GM21515 (cell line): ENCODE measurements around the gene GHR.

Experiments
- ATAC-seq: cut with Tn5 transposase; IDR thresholded peaks from one replicate; pipeline ENCODE4 v1.9.1; 2021; ENCODE audit not compliant: unreplicated experiment

Gene GHR

DNA sequence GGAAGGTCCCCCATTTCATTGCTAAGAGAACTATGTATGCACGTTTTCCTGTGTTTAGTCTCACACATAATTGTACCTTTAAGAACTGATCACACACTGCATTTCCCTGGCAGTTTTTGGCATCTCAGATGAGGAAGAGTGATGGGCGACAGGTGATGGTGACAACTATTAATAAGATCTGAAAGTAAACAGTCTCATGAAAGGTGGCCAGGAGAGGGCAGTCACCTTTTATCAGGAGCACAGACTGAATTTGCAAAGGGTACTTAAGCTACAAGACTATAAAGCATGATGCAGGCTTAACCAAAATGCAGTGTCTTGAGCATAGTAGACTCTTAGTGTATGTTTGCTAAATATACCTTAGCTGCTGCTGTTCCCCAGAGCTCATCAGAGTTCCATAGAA lies 91.5 kb downstream of the GHR start:
- ATAC-seq, result no peak

DNA sequence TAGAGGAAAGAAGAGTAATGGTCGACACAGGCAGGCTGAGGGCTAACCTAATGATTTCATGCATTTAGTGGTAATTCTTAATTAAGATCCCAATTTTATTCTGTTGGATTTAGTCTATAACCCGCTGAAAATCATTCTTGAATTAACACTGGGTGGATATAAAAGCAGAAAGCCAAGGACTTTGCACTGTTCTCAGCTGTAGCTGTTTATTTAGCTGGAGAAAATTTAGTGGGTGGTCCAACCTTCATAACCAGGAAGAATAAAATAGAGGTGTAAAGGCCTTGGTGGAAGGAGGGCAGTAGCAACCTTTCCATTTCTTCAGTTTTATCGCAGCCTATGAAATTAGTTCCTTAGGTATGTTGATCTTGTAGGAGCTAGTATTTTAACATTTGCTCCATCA lies 92.3 kb downstream of the GHR start:
- no peak for ATAC-seq

DNA sequence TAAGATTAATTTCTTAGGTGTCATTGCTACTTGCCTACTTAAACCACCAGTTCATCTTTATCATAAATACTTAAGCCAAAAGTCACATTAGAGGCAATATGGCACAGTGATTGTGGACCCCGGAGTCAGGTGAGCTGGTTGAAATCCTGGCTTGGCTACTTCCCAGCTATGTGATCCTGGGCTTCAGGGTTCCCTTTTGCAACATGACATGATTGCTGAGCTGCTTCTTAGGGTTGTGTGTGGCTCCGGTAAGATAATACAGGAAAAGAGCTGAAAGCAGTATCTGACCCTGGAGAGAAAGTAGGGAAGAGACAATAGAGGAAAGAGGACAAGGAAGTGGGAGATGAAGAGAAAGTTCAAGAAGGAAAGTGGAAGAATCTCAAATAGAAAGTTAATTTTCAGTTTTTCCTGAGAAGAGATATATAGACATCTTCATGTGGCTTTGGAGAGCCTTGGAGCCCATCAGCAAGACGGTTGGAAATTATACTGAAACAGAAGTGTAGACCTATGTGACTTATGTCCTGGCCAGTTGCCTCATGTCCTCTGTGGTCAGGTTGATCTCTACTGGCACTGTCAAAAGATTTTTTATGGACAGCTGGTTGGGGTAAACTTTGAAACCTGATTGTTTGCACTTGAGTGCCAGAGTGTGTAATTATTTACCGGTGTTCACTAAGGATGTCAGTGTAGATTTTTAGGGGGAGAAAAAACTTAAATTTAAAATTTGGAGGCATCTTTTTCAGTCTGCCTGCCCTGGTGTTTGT lies 93.2 kb downstream of the GHR start:
- ATAC-seq, result no peak

DNA sequence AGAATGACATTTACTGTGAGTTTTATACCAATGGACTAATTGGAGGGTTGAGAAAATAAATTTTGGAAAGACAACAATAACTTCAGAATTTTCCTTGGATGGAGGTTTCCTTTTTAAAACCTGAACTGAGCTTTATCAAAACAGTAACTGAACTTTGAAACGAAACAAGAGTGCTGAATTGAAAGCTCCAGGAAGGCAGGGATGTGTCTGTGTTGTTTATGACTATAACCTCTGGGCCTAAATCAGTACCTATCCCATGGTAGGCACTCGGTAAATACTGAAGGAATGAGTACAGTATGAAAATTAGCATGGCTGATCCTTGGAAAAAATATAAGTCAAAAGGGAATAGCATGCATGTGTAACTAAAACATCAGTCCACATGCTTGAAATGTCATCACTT lies 93.9 kb downstream of the GHR start:
- no peak for ATAC-seq

DNA sequence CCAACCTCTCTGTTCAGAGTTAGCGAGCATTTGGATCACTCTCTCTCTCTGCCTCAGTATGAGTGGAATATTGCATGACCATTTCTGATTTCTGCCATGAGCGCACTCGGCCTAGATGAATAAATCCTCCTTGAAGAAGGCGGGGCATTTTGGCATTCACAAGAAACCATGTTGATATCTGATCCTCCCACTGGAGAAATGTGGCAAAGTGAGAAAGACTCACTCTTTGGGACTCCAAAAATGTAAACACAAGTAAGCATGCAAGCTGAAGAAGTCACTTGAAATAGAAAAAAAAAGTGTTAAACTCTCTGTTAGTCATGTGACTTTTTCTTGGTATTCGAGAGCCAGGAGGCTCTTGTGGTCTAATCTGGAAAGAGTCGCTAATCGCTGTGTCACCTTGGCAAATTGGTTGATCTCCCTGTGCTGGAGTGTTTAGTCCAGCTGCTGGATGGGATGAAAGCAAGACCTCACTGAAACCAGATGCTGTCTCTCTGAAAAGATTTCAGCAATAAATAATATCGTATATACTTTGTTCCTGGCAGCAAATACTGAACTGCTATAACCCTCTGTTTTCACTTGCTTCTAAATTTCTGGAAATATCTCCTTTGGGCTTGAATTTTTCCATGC lies 95.5 kb downstream of the GHR start:
- ATAC-seq, result no peak

DNA sequence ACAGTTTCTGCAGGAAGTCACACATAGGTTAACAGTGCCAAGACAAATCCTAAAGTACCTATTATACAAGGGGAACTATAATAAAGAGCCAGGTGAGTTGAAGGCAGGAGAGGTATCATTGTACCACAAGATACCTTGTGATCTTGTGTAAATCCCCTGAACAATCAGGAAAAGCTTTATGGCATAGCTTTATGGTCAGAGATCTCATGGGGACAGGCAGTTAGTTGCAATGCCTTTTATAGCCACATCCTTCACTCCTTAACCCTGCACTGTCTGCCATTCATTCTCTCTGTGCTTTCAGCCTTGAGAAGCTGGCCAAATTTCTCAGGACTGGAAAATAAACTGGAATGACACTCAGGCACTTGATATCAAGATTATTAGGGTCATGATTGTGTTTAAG lies 97.0 kb downstream of the GHR start:
- no peak for ATAC-seq

DNA sequence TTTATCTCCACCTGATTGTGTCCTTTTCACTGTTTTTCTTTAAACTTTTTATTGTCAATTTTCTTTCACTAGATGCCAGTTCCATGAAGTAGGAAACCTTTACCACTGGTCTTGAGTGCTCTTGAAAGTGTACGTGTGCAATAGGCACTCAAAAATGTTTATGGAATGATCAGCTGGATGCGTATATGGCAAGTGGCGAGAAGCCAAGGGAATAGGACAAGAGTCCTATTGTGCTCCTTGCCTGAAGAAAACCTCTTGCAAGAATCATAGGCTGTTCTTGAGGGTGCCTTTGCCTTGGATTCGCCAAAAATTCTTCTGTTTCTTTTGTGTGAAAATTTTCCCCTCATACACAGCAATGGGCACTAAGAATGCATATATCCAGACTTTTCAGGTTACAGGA lies 97.7 kb downstream of the GHR start:
- no peak for ATAC-seq

DNA sequence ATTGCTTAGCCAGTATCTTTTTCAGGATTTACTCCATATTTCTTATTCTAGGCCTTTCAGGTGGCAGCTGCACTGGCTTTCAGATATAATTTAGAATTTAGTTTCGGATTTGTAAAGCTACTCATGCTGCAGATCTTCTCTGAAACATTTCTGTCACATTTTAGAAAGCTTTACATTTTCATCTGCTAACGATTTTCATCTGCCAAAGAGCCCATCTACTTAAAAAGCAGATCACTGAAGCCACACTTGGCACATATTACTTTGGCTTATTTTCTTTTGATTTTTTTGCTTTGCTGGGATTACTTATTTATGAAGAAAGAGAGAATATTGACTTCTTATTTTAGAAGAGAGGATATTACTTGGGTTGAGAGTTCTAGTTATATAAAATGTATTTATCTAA lies 98.2 kb downstream of the GHR start:
- ATAC-seq, result no peak

DNA sequence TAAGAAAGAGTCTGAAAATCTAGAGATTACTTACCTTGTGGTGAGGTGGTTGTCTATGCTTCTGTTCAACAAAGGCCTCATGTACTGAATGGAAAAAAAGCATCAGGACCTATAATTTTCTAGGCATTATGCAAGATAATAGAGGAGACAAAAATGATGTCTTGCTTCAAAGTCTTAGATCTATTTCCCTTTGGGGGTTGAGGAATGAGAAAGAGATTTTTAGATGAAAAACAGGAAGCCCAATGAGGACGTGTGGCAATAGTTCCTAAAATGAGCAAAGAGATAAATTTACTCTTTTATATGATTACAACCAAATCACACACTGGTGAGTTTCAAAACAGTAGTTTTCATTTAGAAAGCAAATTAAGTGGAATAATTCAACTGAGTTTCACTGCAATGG lies 99.5 kb downstream of the GHR start:
- no peak for ATAC-seq

DNA sequence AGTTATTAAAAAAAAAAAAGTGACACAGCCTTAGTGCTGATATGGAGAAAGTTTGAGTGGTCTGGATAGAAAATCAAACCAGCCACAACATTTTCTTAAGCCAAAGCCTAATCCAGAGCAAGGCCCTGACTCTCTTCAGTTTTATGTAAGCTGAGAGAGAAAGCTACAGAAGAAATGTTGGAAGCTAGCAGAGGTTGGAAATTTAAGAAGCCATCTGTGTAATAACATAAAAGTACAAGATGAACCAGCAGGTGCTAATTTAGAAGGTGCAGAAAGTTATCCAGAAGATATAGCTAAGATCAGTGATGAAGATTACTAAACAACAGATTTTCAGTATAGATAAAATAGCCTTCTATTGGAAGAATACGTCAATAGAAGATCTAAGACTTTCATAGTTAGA lies 102.9 kb downstream of the GHR start:
- ATAC-seq, result no peak

DNA sequence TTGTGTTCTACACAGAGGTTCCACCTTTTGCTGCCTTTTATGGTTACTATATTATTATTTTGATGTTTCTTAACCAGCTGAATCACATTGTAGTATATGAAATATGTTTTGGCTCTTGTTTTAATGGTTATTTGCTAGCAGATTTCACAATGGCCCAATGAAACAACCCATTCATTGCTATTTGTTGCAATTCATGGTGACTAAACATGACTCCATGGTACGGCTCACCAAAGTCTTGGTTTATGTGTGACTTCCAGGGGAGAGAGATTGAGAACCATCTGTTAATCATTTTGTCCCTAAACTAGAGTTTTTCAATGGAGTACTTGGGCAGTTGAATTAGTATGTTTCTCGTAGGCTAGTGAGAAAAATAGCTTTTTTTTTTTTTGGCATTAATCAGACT lies 108.4 kb downstream of the GHR start:
- ATAC-seq, result no peak

DNA sequence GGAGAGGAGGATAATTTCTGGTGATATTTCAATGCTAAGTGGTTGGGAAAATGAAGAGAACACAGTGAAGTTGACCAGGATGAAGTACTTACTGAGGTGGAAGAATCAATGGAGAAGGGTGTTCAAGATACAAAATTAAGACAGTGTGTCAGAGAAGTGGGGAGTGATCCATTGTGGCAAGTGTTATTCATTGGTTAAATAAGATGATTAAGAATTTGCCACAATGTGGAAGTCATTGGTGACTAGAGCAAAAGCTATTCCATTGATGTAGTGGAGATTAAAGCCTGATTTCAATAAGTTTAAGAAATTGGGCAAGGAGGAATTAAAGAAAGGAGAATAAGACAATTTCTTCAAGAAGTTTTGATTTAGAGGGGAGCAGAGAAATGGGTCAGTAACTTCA lies 118.9 kb downstream of the GHR start:
- no peak for ATAC-seq

DNA sequence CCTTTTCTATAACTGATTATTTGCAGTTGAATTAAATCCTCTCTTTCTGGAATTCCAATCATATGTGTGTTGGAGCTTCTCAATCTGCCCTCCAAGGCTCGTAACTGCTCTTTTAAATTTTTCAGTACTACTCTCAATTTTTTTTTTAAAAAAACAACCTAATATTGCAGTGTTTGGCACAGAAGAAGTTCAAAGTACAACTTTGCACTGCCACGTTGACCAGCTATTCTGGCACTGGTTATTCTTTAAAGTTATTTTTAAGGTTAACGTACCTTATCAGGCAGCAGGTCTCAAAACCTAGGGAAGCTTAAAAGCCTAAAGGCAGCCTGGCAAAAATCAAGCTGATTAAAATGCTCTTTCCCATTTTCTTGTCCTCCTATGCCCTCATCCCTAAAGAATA lies 120.5 kb downstream of the GHR start:
- ATAC-seq, result no peak

DNA sequence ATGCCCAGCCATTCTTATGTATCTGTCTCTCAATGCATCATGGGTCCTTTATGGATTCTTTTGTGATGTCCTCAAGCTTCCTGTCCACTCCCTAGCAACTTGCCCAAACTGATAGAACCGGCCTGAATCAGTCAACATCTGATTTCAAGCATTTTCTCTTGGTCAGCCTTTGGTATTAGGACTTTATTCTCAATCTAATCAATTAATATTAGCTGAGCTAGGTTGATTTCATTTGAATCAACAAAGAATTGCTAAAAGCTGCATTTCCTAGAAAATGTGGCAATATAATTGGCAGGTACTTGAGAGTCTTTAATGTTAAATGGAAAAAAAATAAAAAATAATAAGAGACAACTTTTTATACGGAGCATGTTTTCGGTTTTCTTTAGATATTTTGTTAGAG lies 121.8 kb downstream of the GHR start:
- no peak for ATAC-seq

DNA sequence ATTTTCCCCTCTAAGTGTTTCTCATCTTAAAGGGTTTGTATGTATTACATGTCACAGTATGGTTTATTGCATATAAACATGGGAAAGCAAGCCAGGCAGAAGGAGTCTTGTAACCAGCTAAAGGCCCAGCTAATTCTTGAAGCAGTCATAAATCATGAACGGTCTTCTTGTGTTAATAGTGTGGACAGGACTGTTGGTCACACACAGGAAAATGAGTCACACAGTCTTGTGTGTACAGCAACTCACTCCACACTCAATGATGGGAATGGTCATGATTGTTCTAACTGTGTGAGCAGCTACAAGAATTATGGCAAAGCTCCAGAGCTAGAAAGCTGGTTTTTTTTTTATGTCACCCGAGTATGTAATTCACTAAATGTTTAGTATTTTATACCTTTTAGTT lies 123.9 kb downstream of the GHR start:
- no peak for ATAC-seq

DNA sequence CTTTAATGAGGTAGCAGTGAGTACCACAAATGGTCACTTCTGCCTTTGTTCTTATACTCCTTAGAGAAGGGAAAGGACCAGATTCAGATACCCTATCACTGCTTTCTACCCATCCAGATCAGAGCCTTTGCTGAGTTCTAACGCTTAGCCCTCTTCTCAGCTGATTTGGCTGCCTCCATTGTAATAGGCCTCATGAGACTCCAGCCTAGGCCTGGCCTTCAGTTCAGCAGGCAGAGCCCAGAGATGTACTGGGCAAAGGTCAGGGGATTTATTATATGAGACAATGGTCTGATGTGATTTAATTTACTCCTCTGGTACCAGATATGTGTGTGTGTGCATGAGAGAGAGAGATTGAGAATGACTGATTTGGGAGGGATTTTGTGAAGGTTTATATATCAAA lies 124.7 kb downstream of the GHR start:
- no peak for ATAC-seq

DNA sequence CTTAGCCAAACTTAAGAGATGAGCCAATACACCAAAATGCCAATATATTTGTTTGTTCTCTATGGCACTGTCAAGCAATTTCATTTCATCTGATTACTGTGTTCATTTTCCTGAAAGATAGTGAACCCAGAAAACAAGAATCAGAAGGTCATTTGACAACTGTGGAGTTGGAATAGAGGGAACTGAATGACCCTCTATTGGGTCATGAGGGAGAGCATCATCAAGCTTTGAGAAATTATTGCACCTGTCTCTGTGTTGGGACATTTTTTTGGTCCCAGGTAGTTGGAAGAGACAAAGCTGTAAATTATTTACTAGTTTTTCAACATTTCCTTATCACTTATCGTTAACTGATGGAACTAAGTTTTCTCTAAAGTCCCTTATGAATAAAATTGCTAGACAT lies 129.4 kb downstream of the GHR start:
- no peak for ATAC-seq

DNA sequence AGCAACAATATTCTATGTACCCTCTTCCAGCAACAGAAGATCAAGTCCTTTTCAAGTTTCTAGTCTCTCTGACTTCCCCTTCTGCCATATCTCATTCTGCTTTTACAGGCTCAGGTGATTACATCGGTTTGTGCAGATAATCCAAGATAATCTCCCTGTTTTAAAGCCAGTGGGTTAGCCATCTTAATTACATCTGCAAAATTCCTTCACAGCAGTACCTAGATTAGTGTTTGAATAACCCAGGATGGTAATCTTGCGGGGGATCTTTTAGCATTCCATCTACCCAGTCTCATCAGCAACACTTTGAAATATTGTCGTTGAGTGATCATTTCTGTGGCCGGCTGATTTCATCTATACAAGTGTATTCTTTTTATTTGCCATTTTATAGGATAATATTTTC lies 130.2 kb downstream of the GHR start:
- ATAC-seq, result no peak

DNA sequence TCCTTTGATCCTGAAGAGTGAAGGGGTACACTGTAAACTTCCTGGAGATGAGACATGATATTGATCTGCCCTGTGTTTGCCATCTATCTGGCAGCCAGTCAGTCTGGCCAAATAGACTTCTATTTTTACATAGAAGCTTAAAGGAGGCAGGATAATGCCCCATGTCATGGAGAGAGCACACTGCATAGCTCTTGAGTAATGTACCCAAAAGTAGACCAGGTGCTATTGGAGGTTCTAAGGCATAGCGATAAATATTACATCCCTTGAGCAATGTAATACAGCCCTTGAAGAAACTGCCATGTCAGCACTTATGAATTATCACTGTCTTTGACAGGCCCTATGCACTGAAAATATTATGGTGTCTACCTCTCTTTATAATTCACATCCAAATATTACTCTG lies 131.8 kb downstream of the GHR start:
- ATAC-seq, result no peak

DNA sequence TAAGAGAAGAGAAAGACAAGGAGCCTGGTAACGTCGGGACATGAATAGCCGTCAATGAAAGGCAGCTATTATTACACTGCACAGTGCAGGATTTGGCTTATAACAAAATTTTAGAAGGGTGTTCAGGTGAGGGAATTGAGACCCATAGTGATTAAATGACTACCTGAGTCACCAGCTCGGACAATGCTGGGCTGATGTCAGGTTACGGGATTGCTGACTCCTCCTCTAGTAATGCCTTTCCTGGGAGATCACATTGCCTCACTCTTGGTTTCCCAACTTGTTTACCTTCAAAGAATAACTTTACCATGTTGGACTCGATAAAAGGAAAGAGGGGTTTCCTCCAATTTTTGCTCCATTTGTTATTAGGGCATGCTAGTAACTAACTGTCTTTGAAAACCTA lies 132.6 kb downstream of the GHR start:
- ATAC-seq, result no peak

DNA sequence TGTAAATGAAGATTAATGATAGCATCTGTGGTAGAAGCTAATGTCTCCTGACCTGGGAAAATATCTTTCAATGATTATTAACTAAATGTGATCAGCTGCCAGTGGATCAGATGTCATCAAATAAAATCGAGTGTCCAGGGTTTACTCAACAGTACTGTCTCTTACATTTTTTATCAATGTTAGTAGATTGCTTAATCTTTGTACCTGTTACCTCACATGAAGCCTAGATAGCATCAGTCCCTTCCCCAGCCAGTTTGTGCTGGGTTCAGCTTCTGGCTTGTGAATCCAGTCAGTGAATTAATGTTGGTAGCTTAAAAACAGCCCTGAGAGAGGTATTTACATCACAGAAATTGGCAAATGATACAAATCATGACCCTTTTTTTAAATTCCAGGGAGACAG lies 134.4 kb downstream of the GHR start:
- ATAC-seq, result no peak

DNA sequence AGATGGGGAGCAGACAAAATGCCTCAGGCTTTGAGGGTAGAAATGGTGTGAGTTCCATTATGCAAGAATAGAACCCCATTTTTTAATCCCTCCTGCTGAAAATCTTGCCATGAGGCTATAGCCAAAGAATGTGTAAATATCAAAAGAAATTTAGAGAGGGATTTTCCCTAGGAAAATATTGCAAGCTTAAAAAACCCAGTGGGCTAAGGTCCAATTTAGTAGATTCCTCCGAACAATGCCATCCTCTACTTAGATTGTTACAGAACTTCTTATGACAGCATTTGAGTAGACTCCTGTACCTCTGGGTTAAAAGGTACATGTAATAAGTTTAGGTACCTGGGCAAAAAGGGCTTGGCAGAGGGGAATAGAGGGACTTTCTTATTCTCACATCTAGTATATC lies 138.4 kb downstream of the GHR start:
- ATAC-seq, result no peak

DNA sequence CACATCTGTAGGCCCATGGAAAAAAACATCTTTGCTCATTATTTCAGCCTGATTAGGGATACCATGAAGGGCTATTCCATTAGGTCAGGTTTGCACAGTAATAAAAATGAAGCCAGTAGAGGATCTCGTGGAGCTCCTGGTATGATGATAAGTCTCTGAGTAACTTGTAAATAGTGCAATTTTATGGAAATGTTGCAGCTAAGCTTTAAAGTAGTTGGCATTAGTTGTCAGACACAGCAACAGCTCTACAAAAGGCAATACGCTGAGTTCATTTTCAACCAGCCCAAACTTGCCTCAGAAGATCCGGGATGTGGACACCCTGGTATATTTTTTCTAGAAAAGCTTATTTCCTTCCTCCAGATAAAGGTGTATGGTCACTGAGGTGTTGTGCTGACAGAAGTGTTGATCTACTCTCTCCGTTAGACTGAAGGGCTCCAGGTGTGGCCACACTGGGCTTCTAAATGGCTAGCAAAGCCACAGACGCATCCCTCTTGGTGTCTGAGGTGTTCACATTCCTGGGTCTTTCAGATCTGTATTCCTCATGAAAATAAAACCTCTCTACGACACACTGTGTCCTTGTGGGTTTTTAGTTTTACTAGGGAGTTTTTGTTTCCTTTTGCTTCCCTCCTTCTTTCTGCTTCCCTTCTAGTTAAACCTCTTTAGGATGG lies 141.6 kb downstream of the GHR start:
- ATAC-seq, result no peak
